Epithelial cell of proximal tubule (primary cell): ENCODE measurements around the gene CPT1A. TPM values are rescaled to one million over a fixed set of nuclear protein-coding genes. Genes with fewer than 3 reads are reported as not detected.

Experiments used
- DNase-seq: peaks from one replicate; pipeline ENCODE4 v3.0.0-alpha.2; 2011; ENCODE audit warnings: low read depth
- H3K4me3 ChIP-seq: 2 replicates; pipeline ENCODE4 v1.5.1; 2011; ENCODE audit warnings: low read depth, mild to moderate bottlenecking, low read length
- CTCF ChIP-seq: conservative IDR thresholded peaks from 2 replicates; pipeline ENCODE4 v1.5.1; 2012; ENCODE audit warnings: low read depth, mild to moderate bottlenecking, low read length
- total RNA-seq: library from RNA; depleted of rRNA; stranded (reverse); fragments of >200 nt; gene quantifications from 2 replicates; pipeline ENCODE4 v1.2.3, GENCODE V29; 2015

CPT1A gene
- total RNA-seq, 1 donor from 2014 or later, result 6.7 TPM

DNA sequence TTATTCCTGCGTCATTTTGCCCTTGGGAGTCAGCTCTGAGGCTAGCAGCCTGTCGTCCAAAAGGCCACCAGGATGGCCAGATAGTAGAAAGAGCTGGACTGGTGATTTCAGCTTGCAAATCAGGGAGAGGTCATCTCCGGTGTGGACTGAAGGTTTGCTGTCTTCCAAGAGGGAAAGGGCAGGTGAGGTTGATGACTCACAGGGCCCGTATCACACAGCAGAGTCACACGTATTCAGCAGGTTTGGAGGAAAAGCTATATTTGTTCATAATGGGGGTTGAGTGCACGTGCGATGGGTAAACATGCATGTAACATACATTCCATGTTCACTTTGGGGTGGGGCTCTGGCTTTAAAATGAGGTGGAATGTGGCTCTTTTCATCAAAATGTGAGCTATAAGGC lies 36.3 kb upstream of the CPT1A start:
- no peak for DNase-seq
- no peak overlapping the region for H3K4me3 ChIP-seq
- no peak for TF ChIP-seq CTCF

GRCh38 chr11:68872216-68873003 lies 30.7 kb upstream of the CPT1A start:
- no peak for TF ChIP-seq CTCF
- no peak overlapping the region for H3K4me3 ChIP-seq
- DNase-seq, result no peak

DNA sequence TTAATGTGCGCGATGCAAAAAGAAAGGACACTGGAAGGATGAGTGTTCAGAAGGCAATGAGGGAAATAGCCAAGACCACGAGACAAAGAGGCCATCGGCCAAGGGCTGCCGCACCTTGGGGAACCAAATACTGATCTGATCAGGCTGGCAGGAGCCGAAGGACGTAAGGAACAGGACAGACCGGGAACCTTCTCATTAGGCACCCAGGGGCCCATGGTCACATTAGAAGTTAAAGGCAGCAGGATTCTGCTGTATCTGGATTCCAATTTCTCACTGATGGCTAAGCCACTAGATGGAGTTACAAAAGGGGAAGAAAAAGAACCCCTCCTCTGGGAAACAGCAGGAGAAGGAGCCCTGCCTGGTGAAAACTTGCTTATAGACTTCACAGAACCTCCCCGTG lies 28.8 kb upstream of the CPT1A start:
- peak overlapping the region; percentile 59 for H3K4me3 ChIP-seq

DNA sequence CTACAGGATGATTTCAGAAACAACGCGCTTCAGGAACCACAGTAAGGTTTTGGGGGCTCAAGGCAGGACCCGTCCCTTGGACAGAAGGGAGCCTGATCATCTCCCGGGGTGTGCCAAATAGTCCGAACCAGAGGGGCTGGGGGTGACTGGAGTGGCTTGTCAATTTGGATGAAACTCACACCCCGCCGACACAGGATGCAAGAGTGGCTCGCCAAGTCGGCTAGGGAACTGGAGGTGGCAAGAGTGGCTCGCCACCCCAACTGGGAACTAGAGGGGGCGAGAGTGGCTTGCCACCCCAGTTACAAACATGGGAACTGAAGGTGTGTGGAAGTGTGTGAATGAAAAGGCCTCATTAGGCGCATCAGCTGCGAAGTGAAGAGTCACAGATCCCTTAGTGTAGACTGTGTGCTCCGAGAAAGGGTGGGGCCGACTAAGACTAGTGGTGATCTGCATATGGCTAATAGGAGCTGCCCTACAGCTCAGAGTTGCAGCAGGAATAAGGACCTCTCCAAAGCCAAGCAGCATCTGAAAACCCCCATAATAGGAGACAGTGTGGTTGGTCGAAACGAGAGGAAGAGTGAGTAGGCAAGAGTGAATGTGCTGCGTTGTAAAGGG lies 26.6 kb upstream of the CPT1A start:
- no peak for DNase-seq
- no peak overlapping the region for H3K4me3 ChIP-seq
- no peak for TF ChIP-seq CTCF

More for the DNA sequence above, 28.8 kb upstream of the CPT1A start:
- DNase-seq, result no peak
- peak; percentile 31 for TF ChIP-seq CTCF

- no peak for DNase-seq
- H3K4me3 ChIP-seq, result no peak overlapping the region
- TF ChIP-seq CTCF, result no peak
Measured at GRCh38 chr11:68867066-68867465, 25.4 kb upstream of the CPT1A start.

DNA sequence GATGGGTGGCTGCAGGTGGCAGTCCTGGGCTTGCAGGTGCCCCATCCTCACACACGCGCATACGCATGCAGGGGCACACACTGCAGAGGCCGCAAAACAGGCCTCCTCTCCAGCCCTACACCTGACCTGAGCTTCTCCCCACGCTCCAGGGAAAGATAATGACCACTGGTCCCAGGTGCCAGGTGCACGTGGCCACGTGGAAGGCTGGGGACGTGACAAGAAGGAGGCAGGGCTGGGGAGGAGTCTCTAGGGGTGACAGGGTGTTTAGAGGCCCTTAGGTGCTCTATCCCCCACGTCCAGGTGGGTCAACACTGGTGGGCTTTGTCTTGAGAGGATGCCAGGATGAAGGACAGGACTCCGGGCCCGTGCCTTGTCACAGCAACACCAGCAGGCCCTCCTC lies 23.5 kb upstream of the CPT1A start:
- no peak for TF ChIP-seq CTCF

More for the DNA sequence above, 23.5 kb upstream of the CPT1A start:
- DNase-seq, result no peak
- H3K4me3 ChIP-seq, result no peak overlapping the region
